Nephron (organoid): ENCODE results near the gene TMPRSS9.
"Not testable (repeated sequence)": the region's sequence is repeated elsewhere in the genome, so short reads cannot be mapped to it uniquely, and the experiment has no call there.

Source experiments
- H3K27ac Mint-ChIP-seq, 3 experiments: 2 replicates each; pipeline ENCODE4 v1.8.0; 2020; ENCODE audit warnings: mixed read lengths in 3 of 3, mild to moderate bottlenecking in 2 of 3, moderate library complexity in 1 of 3
- H3K27me3 Mint-ChIP-seq: 2 replicates; pipeline ENCODE4 v1.8.0; 2021; ENCODE audit warnings: low read depth, mild to moderate bottlenecking, moderate library complexity, mixed read lengths
- H3K36me3 Mint-ChIP-seq: 2 replicates; pipeline ENCODE4 v1.8.0; 2020; ENCODE audit warnings: low read depth, mixed read lengths
- H3K4me1 Mint-ChIP-seq: 2 replicates; pipeline ENCODE4 v1.8.0; 2020; ENCODE audit warnings: mixed read lengths
- H3K4me3 Mint-ChIP-seq, 3 experiments: 2 replicates each; pipeline ENCODE4 v1.8.0; 2020; ENCODE audit warnings: mild to moderate bottlenecking in 3 of 3, mixed read lengths in 3 of 3, moderate library complexity in 2 of 3
- H3K9me3 Mint-ChIP-seq: 2 replicates; pipeline ENCODE4 v1.8.0; 2020; ENCODE audit warnings: mixed read lengths
- CTCF ChIP-seq, 3 experiments: fragments of 200-600 bp; sonication (generic); IDR thresholded peaks; one replicate each; pipeline ENCODE4 v1.5.0; 2021; ENCODE audit warnings: antibody characterized with exemption in 3 of 3; ENCODE audit not compliant: unreplicated experiment in 3 of 3

TMPRSS9 gene

GRCh38 chr19:2394054-2394441 is 34.0 kb downstream of the TMPRSS9 start:
- Mint-ChIP-seq H3K27ac (no peak overlapping the region), H3K9me3 (peaks cover 4% of the 10 kb centered on the region), H3K4me1 (peaks cover 4% of the 10 kb centered on the region), H3K36me3 (no peaks in the 10 kb centered on the region), H3K27me3 (peaks cover 16% of the 10 kb centered on the region), H3K4me3 (no peak overlapping the region)
- no peak for TF ChIP-seq CTCF (IDR thresholded peaks at IDR 0.05; ENCODE audit: unreplicated experiment in 3 of 3)

- Mint-ChIP-seq H3K9me3 (peaks cover 4% of the 10 kb centered on the region), H3K4me3 (no peak overlapping the region)
Measured at GRCh38 chr19:2394442-2395292, 34.6 kb downstream of the TMPRSS9 start.

GRCh38 chr19:2395293-2395829 is 35.3 kb downstream of the TMPRSS9 start:
- H3K9me3 Mint-ChIP-seq, H3K27ac Mint-ChIP-seq, H3K27me3 Mint-ChIP-seq, H3K4me1 Mint-ChIP-seq, H3K36me3 Mint-ChIP-seq, H3K4me3 Mint-ChIP-seq: not testable (repeated sequence)

More at GRCh38 chr19:2394442-2395292, 34.6 kb downstream of the TMPRSS9 start:
- TF ChIP-seq CTCF (IDR thresholded peaks at IDR 0.05; ENCODE audit: unreplicated experiment in 3 of 3): no peak
- Mint-ChIP-seq H3K4me1 (peaks cover 4% of the 10 kb centered on the region), H3K36me3 (no peaks in the 10 kb centered on the region), H3K27me3 (peaks cover 10% of the 10 kb centered on the region), H3K27ac (no peak overlapping the region)

GRCh38 chr19:2397173-2397572 is 37.1 kb downstream of the TMPRSS9 start:
- not testable (repeated sequence) for H3K9me3 Mint-ChIP-seq, H3K4me3 Mint-ChIP-seq, H3K27me3 Mint-ChIP-seq, H3K27ac Mint-ChIP-seq, H3K4me1 Mint-ChIP-seq, H3K36me3 Mint-ChIP-seq

- no peak for TF ChIP-seq CTCF (IDR thresholded peaks at IDR 0.05; ENCODE audit: unreplicated experiment in 3 of 3)
- H3K9me3 Mint-ChIP-seq: peaks cover 4% of the 10 kb centered on the region
- peaks cover 3% of the 10 kb centered on the region for H3K27me3 Mint-ChIP-seq
- no peak overlapping the region for H3K27ac Mint-ChIP-seq
- H3K4me3 Mint-ChIP-seq: no peak overlapping the region
- peaks cover 3% of the 10 kb centered on the region for H3K36me3 Mint-ChIP-seq
- H3K4me1 Mint-ChIP-seq: no peaks in the 10 kb centered on the region
Measured at GRCh38 chr19:2398735-2399305, 38.8 kb downstream of the TMPRSS9 start.

- Mint-ChIP-seq H3K4me3 (no peak overlapping the region), H3K4me1 (no peaks in the 10 kb centered on the region), H3K36me3 (peaks cover 3% of the 10 kb centered on the region), H3K27ac (no peak overlapping the region), H3K9me3 (peaks cover 7% of the 10 kb centered on the region), H3K27me3 (no peaks in the 10 kb centered on the region)
- no peak for TF ChIP-seq CTCF (IDR thresholded peaks at IDR 0.05; ENCODE audit: unreplicated experiment in 3 of 3)
Measured at GRCh38 chr19:2399582-2399981, 39.5 kb downstream of the TMPRSS9 start.
